H1 (cell line): ENCODE results near the gene VASP. TPM values are rescaled to one million over a fixed set of nuclear protein-coding genes. Genes with fewer than 3 reads are reported as not detected.

Source experiments
- BACH1 ChIP-seq: IDR thresholded peaks from 2 replicates; pipeline ENCODE4 v1.6.1; 2012; ENCODE audit warnings: low read length, improper control_type of control experiment
- BRCA1 ChIP-seq: IDR thresholded peaks from 2 replicates; pipeline ENCODE4 v1.6.1; 2012; ENCODE audit warnings: low read depth, low read length, improper control_type of control experiment
- CEBPB ChIP-seq: IDR thresholded peaks from 2 replicates; pipeline ENCODE4 v1.6.1; 2012; ENCODE audit warnings: low read depth, low read length
- CHD1 ChIP-seq: IDR thresholded peaks from 2 replicates; pipeline ENCODE4 v1.6.1; 2012; ENCODE audit warnings: low read depth, low read length, improper control_type of control experiment
- CHD2 ChIP-seq: IDR thresholded peaks from 2 replicates; pipeline ENCODE4 v1.6.1; 2012; ENCODE audit warnings: low read length, improper control_type of control experiment
- CREB1 ChIP-seq: IDR thresholded peaks from 2 replicates; pipeline ENCODE4 v1.6.1; 2012; ENCODE audit warnings: inconsistent platforms
- FOSL1 ChIP-seq: IDR thresholded peaks from 2 replicates; pipeline ENCODE4 v1.6.1; 2011; ENCODE audit warnings: mild to moderate bottlenecking, low read depth, low read length, moderate library complexity; ENCODE audit not compliant: insufficient read depth
- HDAC6 ChIP-seq: IDR thresholded peaks from one replicate; pipeline ENCODE4 v1.7.1; 2012; ENCODE audit warnings: low read depth, mild to moderate bottlenecking, inconsistent platforms, low read length, moderate library complexity
- NRF1 ChIP-seq: IDR thresholded peaks from 2 replicates; pipeline ENCODE4 v1.6.1; 2011; ENCODE audit warnings: mild to moderate bottlenecking, low read depth, low read length, improper control_type of control experiment
- RXRA ChIP-seq: IDR thresholded peaks from 2 replicates; pipeline ENCODE4 v1.6.1; 2011; ENCODE audit warnings: low read depth, mild to moderate bottlenecking, low read length, moderate library complexity; ENCODE audit not compliant: insufficient read depth
- SIN3A ChIP-seq, 2 experiments: IDR thresholded peaks in 1 of 2; conservative IDR thresholded peaks in 1 of 2; 2 replicates each; pipeline ENCODE4 v1.6.1; 2011 to 2012; ENCODE audit warnings: low read length in 2 of 2, improper control_type of control experiment in 1 of 2, low read depth in 1 of 2, mild to moderate bottlenecking in 1 of 2
- SP2 ChIP-seq: IDR thresholded peaks from 2 replicates; pipeline ENCODE4 v1.6.1; 2012; ENCODE audit warnings: mild to moderate bottlenecking, low read length, inconsistent platforms
- TAF1 ChIP-seq: IDR thresholded peaks from 2 replicates; pipeline ENCODE4 v1.6.1; 2011; ENCODE audit warnings: mild to moderate bottlenecking, low read depth, low read length
- TEAD4 ChIP-seq: IDR thresholded peaks from 2 replicates; pipeline ENCODE4 v1.6.1; 2012; ENCODE audit warnings: low read depth, low read length, inconsistent platforms, mixed read lengths
- polyA plus RNA-seq, 7 experiments: library from polyadenylated mRNA; depleted of rRNA in 3 of 7; stranded (reverse) in 5 of 7; unstranded in 2 of 7; fragments of >200 nt in 5 of 7; fragments of 200-250 nt in 2 of 7; gene quantifications; 1 replicate in 5 of 7; 2 replicates in 1 of 7; 4 replicates in 1 of 7; pipeline versions ENCODE4 v1.2.1 to v1.2.3, GENCODE V29; 2011 to 2013; ENCODE audit warnings: missing spikeins in 2 of 7, mixed read lengths in 2 of 7
- total RNA-seq: library from RNA; stranded (reverse); fragmentation: NEBNext Ultra II Directional; extraction: Animal tissue kit (Norgen Biotek cat#: 25700); gene quantifications from 2 replicates; pipeline ENCODE4 v1.2.1, GENCODE V29; 2021

VASP gene
- total and polyA plus RNA-seq, 2 of the 8 experiments (the other 6 are each of a cell fraction or from before 2014, with no cell fraction given): 89.7 to 135 TPM

DNA sequence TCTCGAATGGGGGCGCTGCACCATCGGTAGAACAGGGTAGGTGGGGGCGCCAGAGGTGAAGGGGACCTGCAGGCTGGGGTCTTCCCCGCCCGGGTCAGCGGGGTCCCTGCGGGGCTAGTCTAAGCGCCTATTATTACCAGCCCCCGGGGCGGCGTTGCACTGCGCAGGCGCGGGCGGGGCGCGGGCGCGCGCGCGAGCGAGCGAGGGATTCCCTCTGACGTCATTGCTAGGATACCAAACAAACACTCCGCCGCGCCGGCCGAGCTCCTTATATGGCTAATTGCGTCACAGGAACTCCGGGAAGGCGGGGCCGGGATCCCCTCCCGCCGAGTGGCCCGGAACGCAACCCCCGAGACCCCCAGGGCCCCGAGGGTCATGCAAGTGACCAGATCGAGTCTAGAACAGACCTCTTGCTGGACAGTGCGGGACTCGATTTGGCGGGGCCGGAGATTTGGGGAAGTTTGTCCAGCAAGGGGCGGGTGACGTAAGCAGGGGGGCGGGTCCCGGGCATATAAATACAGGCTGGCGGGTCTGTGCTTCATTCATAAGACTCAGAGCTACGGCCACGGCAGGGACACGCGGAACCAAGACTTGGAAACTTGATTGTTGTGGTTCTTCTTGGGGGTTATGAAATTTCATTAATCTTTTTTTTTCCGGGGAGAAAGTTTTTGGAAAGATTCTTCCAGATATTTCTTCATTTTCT, 39.7 kb upstream of the VASP start, which contains the start of gene FOSB (continued):
- TF ChIP-seq CHD2 (no peak), SP2 (no peak), CEBPB (peak; percentile 75), CREB1 (peak; percentile 94), HDAC6 (no peak), TEAD4 (no peak), CHD1 (no peak), SIN3A (conservative IDR thresholded peaks at IDR 0.05 in 1 of 2, IDR thresholded peaks at IDR 0.05 in 1 of 2; ENCODE audit: low read depth in 1 of 2, low read length in 2 of 2) (peak; percentile 70 to 84; a peak in 3 of 4 replicates), BACH1 (no peak), BRCA1 (no peak), NRF1 (peak; percentile 89), TAF1 (peak; percentile 91), FOSL1 (peak; percentile 53; the same call in 1 of the 2 replicates), RXRA (no peak)
- TF ChIP-seq, all 59 proteins: peak for 20
